ENCODE measurements around the gene ANO3.

ANO3 gene

DNA sequence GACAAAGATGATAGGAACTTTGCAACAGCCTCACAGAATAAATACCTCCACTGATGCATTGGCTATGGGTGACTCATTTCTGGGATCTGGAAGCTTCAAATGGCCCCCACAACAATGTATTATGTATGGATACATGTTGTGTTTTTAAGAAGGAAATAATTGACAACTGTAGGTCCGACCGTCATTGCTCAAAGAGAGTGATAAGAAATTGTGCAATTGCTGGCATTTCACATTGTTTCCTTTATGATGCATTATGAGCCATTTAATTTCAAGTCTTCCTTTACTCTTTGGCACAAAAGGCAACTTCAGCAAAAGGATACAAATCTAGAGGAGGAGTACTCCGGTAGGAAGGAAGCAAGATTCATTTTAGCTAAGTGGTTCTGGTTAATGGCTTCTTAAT, 2.0 kb downstream of the ANO3 start:
- Histone ChIP-seq H4K20me1 (ENCODE audit: control insufficient read depth, insufficient read depth, low read depth, low read length) (no peaks in the 10 kb centered on the region), H3K27ac (ENCODE audit: low read depth, low read length) (no peak overlapping the region), H3K79me2 (ENCODE audit: control insufficient read depth, low read length) (no peaks in the 10 kb centered on the region), H3K4me1 (ENCODE audit: control insufficient read depth, low read length) (no peaks in the 10 kb centered on the region), H3K4me3 (ENCODE audit: low read length) (no peak overlapping the region), H3K9me3 (ENCODE audit: control insufficient read depth, insufficient read depth, low read length) (no peaks in the 10 kb centered on the region), H3K4me2 (ENCODE audit: low read length) (no peak overlapping the region), H3K36me3 (ENCODE audit: control insufficient read depth, low read length) (no peaks in the 10 kb centered on the region), H3K27me3 (ENCODE audit: control insufficient read depth, low read length) (0 out of 2 replicates have a peak, but pooled peaks cover 2% of the 10 kb centered on the region), H3F3A (ENCODE audit: control insufficient read depth, insufficient read depth) (no peaks in the 10 kb centered on the region), H3K9me2 (replicated peaks; ENCODE audit: control insufficient read depth, low read length) (no peaks in the 10 kb centered on the region)
- TF ChIP-seq EZH2phosphoT487 (IDR thresholded peaks at IDR 0.05; ENCODE audit: borderline replicate concordance, low read length), result no peak
- TF ChIP-seq, protein P1, sequence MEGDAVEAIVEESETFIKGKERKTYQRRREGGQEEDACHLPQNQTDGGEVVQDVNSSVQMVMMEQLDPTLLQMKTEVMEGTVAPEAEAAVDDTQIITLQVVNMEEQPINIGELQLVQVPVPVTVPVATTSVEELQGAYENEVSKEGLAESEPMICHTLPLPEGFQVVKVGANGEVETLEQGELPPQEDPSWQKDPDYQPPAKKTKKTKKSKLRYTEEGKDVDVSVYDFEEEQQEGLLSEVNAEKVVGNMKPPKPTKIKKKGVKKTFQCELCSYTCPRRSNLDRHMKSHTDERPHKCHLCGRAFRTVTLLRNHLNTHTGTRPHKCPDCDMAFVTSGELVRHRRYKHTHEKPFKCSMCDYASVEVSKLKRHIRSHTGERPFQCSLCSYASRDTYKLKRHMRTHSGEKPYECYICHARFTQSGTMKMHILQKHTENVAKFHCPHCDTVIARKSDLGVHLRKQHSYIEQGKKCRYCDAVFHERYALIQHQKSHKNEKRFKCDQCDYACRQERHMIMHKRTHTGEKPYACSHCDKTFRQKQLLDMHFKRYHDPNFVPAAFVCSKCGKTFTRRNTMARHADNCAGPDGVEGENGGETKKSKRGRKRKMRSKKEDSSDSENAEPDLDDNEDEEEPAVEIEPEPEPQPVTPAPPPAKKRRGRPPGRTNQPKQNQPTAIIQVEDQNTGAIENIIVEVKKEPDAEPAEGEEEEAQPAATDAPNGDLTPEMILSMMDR (IDR thresholded peaks at IDR 0.05; ENCODE audit: low read depth, low read length, poor library complexity, severe bottlenecking), result no peak

DNA sequence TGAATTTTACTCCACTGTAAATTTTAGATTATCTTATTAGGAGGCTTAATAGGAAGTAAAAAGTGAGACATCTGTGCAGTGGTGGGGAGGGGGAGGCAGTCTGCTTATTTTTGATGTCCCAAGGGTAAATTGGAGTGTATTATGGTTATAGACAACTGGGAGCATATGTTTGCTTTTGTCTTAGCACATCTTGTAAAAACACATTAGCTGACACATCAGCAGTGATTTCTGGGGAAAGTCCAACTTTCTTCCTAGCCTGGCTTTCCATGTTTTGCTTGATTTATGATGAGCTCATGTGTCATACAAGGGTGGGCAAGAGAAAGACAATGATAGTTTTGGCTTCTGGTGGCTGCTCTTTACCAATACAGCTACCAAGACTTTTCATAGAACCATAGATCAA, 4.0 kb downstream of the ANO3 start:
- no peaks in the 10 kb centered on the region for H4K20me1 ChIP-seq (ENCODE audit: control insufficient read depth, insufficient read depth, low read depth, low read length)
- no peaks in the 10 kb centered on the region for H3K4me1 ChIP-seq (ENCODE audit: control insufficient read depth, low read length)
- H3K9me3 ChIP-seq (ENCODE audit: control insufficient read depth, insufficient read depth, low read length), result no peaks in the 10 kb centered on the region
- H3K36me3 ChIP-seq (ENCODE audit: control insufficient read depth, low read length), result no peaks in the 10 kb centered on the region
- H3K79me2 ChIP-seq (ENCODE audit: control insufficient read depth, low read length), result no peaks in the 10 kb centered on the region
- no peak overlapping the region for H3K4me3 ChIP-seq (ENCODE audit: low read length)
- no peak overlapping the region for H3K4me2 ChIP-seq (ENCODE audit: low read length)
- H3F3A ChIP-seq (ENCODE audit: control insufficient read depth, insufficient read depth), result no peaks in the 10 kb centered on the region
- no peaks in the 10 kb centered on the region for H3K9me2 ChIP-seq (replicated peaks; ENCODE audit: control insufficient read depth, low read length)
- H3K27ac ChIP-seq (ENCODE audit: low read depth, low read length), result no peak overlapping the region
- 0 out of 2 replicates have a peak, but pooled peaks cover 2% of the 10 kb centered on the region for H3K27me3 ChIP-seq (ENCODE audit: control insufficient read depth, low read length)
- TF ChIP-seq, protein P1 (IDR thresholded peaks at IDR 0.05; ENCODE audit: low read depth, low read length, poor library complexity, severe bottlenecking), result no peak
- TF ChIP-seq EZH2phosphoT487 (IDR thresholded peaks at IDR 0.05; ENCODE audit: borderline replicate concordance, low read length), result no peak

GRCh38 chr11:26344647-26345046, 12.7 kb downstream of the ANO3 start:
- no peaks in the 10 kb centered on the region for H3K9me3 ChIP-seq (ENCODE audit: control insufficient read depth, insufficient read depth, low read length)
- H3K4me1 ChIP-seq (ENCODE audit: control insufficient read depth, low read length), result no peaks in the 10 kb centered on the region
- no peaks in the 10 kb centered on the region for H3K9me2 ChIP-seq (replicated peaks; ENCODE audit: control insufficient read depth, low read length)
- H3F3A ChIP-seq (ENCODE audit: control insufficient read depth, insufficient read depth), result no peaks in the 10 kb centered on the region
- no peak for TF ChIP-seq EZH2phosphoT487 (IDR thresholded peaks at IDR 0.05; ENCODE audit: borderline replicate concordance, low read length)
- TF ChIP-seq, protein P1 (IDR thresholded peaks at IDR 0.05; ENCODE audit: low read depth, low read length, poor library complexity, severe bottlenecking), result no peak
- H3K79me2 ChIP-seq (ENCODE audit: control insufficient read depth, low read length), result no peaks in the 10 kb centered on the region
- no peaks in the 10 kb centered on the region for H4K20me1 ChIP-seq (ENCODE audit: control insufficient read depth, insufficient read depth, low read depth, low read length)
- H3K27me3 ChIP-seq (ENCODE audit: control insufficient read depth, low read length), result no peaks in the 10 kb centered on the region
- no peaks in the 10 kb centered on the region for H3K36me3 ChIP-seq (ENCODE audit: control insufficient read depth, low read length)
- no peak overlapping the region for H3K4me2 ChIP-seq (ENCODE audit: low read length)
- no peak overlapping the region for H3K27ac ChIP-seq (ENCODE audit: low read depth, low read length)
- H3K4me3 ChIP-seq (ENCODE audit: low read length), result no peak overlapping the region

DNA sequence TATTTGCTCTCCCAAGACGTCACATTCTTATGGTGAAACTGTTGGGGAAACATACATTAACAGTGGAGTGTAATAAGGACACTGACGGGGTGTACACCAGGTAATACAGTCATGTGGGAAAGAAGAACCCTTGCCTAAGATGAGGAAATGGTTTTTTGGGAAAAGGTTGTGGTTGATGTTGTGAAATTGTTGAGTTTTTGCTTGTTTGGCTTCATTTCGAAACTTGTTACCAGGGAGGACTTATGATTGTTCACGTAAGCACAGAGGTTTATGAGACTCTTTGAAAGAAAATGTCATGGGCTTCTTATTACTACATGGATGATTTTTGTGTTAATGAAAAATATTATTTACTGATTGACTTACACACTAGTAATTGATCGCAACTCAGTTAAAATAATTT, 16.8 kb downstream of the ANO3 start:
- H3K79me2 ChIP-seq (ENCODE audit: control insufficient read depth, low read length), result no peaks in the 10 kb centered on the region
- no peaks in the 10 kb centered on the region for H3K9me3 ChIP-seq (ENCODE audit: control insufficient read depth, insufficient read depth, low read length)
- no peak overlapping the region for H3K4me2 ChIP-seq (ENCODE audit: low read length)

More for the DNA sequence above, 16.8 kb downstream of the ANO3 start:
- H3K4me3 ChIP-seq (ENCODE audit: low read length), result no peak overlapping the region
- H3K27me3 ChIP-seq (ENCODE audit: control insufficient read depth, low read length), result no peaks in the 10 kb centered on the region
- no peak overlapping the region for H3K27ac ChIP-seq (ENCODE audit: low read depth, low read length)
- no peaks in the 10 kb centered on the region for H3K9me2 ChIP-seq (replicated peaks; ENCODE audit: control insufficient read depth, low read length)
- H3K4me1 ChIP-seq (ENCODE audit: control insufficient read depth, low read length), result no peaks in the 10 kb centered on the region
- H3K36me3 ChIP-seq (ENCODE audit: control insufficient read depth, low read length), result no peaks in the 10 kb centered on the region
- H4K20me1 ChIP-seq (ENCODE audit: control insufficient read depth, insufficient read depth, low read depth, low read length), result no peaks in the 10 kb centered on the region
- no peaks in the 10 kb centered on the region for H3F3A ChIP-seq (ENCODE audit: control insufficient read depth, insufficient read depth)
- TF ChIP-seq, protein P1 (IDR thresholded peaks at IDR 0.05; ENCODE audit: low read depth, low read length, poor library complexity, severe bottlenecking), result no peak
- TF ChIP-seq EZH2phosphoT487 (IDR thresholded peaks at IDR 0.05; ENCODE audit: borderline replicate concordance, low read length), result no peak
